NCI-H1694 (cell line): ENCODE results near the gene AGXT.
A peak's percentile ranks its signal among the peaks of the same experiment; 100 is the strongest.

Source experiments
- DNase-seq: peaks from one replicate; lab custom pipeline; 2025; lab: John Stamatoyannopoulos, UW

AGXT gene

GRCh38 chr2:240868286-240869108 lies at the start of gene AGXT:
Gene AGXT (plus strand): TSS chr2:240868824. CDS start chr2:240868866, 42 bp downstream.
- DNase-seq, result no peak

GRCh38 chr2:240819126-240819857 lies 49.3 kb upstream of the AGXT start:
- DNase-seq, result no peak

GRCh38 chr2:240819858-240820606 lies 48.6 kb upstream of the AGXT start, which contains the start of gene KIF1A:
Gene KIF1A (minus strand): TSS chr2:240820219. CDS start chr2:240797752, 22,467 bp downstream.
- peak; percentile 48 for DNase-seq

DNA sequence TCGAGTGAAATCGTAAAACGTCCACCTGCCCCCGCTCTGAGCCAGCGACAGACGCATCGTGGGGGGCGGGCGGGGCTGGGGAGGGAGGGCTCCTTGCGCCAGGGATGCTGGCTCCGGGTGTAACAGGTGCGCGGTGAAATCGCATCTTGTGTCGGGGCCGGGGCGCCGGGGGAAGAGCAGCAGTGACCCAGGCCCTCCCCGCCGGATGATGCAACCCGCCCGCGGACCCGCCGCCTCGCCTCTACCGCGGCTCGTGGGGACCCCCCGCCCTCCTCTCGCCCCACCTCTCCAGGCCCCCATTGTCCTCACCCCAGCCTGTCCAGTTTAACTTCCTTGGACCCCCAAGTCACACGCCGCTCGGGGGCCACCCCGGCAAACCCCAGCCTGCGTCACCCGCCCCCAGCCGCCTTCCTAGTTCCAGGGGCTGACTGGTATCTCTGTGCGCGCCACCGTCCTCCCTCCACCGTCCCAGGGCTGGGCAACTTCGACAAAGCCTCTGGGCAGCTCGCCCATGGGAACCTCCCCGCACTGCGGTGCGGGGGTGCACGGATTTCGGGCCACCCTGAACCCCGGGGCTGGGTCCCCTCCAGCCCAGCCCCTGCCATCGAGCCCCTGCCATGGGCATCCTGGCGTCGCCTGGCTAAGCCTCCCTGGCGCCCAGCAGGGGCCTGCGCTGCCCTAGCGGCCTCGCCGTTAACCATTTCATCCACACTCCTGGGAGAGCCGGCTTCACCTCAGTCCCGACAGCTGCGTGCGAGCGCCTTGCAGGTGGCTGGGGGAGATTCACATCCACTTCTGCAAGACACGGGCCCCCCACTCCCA lies 47.8 kb upstream of the AGXT start:
- no peak for DNase-seq

DNA sequence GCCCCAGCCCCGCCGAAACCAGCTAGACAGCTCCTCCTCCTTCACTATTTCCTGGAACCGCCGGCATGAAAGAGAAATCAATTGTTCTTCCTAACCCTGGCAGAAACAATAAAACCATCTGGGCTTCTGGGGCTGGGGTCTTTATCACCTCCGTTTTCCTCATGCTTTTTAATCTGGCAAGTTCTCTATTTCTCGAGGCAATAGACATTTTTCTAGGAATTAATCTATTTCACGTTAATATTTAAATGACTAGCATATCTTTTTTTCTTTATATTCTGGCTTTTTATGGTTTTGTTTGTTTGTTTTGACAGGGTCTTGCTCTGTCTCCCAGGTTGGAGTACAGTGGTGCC lies 47.2 kb upstream of the AGXT start:
- no peak for DNase-seq

- DNase-seq, result no peak
Measured at GRCh38 chr2:240822280-240822847, 46.3 kb upstream of the AGXT start.

GRCh38 chr2:240823449-240824336 lies 44.9 kb upstream of the AGXT start:
- DNase-seq, result no peak

- no peak for DNase-seq
Measured at GRCh38 chr2:240825476-240825875, 43.1 kb upstream of the AGXT start.

GRCh38 chr2:240831594-240832204 lies 36.9 kb upstream of the AGXT start:
- DNase-seq, result no peak

GRCh38 chr2:240832205-240832727 lies 36.4 kb upstream of the AGXT start:
- DNase-seq, result peak; percentile 93

DNA sequence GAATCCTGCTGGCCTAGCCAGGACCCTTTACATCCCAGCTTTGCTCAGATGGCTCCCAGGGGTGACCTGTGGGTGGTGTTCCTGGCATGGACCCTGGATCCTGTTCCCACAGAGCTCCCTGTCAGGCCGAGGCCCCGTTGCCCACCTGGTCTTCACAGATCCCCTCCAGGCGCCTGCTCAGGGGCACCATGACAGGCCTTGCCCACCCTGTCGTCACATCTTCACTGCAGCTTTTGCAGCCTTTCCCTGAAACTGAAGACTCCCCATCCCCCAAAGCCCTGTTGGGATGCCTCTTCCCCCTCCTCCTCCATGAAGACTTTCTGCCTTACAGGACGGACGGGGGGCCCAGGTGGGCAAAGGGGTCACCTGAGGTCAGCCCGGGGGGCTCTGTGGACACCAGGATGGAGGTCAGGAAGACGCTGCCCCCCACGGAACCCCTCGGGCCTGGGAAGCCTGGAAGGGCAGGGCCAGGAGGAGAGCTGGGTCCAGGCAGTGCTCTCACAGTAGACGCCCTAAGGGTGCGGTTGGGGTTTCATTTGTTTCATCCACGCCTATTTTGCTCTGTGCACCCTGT lies 35.6 kb upstream of the AGXT start:
- no peak for DNase-seq

GRCh38 chr2:240833724-240834285 lies 34.8 kb upstream of the AGXT start:
- no peak for DNase-seq

DNA sequence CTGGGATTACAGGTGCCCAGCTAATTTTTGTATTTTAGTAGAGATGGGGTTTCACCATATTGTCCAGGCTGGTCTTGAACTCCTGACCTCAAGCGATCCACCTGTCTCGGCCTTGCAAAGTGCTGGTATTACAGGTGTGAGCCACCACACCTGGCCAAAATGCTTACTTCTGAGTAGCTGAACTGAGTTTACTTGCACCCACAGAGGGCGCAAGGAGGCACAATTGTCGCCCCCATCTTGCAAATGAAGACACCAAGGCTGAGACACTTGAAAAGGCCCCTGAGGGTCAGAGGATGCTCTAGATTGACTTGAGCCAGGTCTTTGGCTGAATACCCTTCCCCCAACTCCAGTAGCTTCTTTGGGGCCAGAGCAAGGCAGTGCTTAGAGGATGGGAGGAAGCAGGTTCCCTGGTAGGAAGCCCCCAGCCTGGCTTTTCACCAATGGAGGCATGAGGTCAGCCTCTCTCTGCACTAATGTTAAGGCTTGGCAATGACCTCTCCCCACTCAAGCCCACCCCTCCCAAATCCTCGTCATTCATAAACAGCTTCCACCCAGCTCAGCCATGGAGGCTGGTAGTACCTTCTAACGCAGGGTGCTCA lies 34.1 kb upstream of the AGXT start:
- DNase-seq, result no peak

- no peak for DNase-seq
Measured at GRCh38 chr2:240835528-240835927, 33.1 kb upstream of the AGXT start.

- no peak for DNase-seq
Measured at GRCh38 chr2:240836781-240837467, 31.7 kb upstream of the AGXT start.

- no peak for DNase-seq
Measured at GRCh38 chr2:240837621-240838020, 31.0 kb upstream of the AGXT start.

DNA sequence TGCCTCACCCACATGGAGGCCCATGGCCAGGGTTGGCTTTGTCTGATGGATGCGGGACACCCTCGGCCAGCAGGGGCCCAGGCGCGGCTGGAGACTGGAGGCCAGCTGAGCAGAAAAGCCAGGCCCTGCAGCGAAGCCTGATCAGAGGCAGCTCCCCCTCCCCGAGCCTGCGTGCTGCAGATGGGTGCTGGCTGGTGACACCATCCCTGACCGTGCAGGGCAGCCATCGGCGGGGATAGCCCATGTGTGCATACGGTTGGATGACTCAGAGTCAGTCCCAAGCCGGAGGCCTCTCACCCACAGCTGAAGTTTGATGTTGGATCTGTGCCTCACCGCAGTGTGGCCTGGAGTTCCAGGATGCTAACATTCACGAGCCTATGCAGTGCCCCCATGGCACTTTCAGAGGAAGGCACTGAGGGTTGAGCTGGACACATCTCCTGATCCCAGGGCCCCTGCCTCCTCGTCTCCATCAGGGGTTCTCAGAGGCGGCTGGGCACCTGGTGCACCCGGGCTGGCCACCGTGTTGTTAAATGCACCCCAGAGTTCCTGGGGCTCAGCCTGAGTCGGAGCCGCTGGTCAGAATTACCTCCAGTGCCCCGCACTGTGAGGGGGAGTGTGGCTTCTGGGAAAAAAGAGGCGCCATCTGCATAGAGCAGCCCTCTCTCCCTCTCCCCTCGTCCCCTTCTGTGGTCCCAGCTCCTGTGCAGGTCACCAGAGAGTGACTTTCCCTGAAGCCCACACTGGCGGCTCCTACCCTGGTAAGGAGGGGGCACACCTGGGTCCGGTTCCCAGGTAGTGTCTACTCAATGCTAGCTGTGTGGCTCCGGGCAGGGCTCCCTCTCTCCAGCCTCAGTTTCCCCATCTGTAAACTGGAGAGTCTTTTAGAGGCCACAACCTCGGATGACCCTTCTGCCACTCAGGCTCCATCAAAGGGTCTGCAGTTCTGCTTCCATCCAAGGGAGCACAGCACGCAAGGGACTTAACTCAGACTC lies 29.2 kb upstream of the AGXT start:
- no peak for DNase-seq
